Gastroesophageal sphincter (tissue), 3 donors: Measurements from ENCODE around the gene TPI1.

Experiments
- CTCF ChIP-seq, 4 experiments: fragments of 200-600 bp in 2 of 4; fragments of 450-650 bp in 2 of 4; sonication (generic) in 1 of 4; IDR thresholded peaks; one replicate each; pipeline ENCODE4 v1.5.1; 2017 to 2019; ENCODE audit warnings: antibody characterized with exemption in 4 of 4, mild to moderate bottlenecking in 2 of 4, moderate library complexity in 2 of 4
- EP300 ChIP-seq: sonication (generic); formaldehyde crosslinking; IDR thresholded peaks from one replicate; pipeline ENCODE4 v1.6.1; 2017; ENCODE audit warnings: antibody characterized with exemption, mild to moderate bottlenecking
- POLR2A ChIP-seq, 2 donors: fragments of 450-650 bp; IDR thresholded peaks; one replicate each; pipeline ENCODE4 v1.6.1; 2017; ENCODE audit warnings: antibody characterized with exemption in 2 of 2, mild to moderate bottlenecking in 2 of 2, moderate library complexity in 1 of 2
- POLR2AphosphoS5 ChIP-seq: sonication (generic); formaldehyde crosslinking; IDR thresholded peaks from one replicate; pipeline ENCODE4 v1.6.1; 2017; ENCODE audit warnings: antibody characterized with exemption

- TF ChIP-seq CTCF (IDR thresholded peaks at IDR 0.05) (no peak), POLR2A (IDR thresholded peaks at IDR 0.05) (no peak), EP300 (no peak), POLR2AphosphoS5 (no peak)
Measured at GRCh38 chr12:6909421-6910145, 42.3 kb downstream of the TPI1 start.
